Kidney (tissue), 14 donors: ENCODE data around the gene FGR. TPM values are rescaled to one million over a fixed set of nuclear protein-coding genes. Genes with fewer than 3 reads are reported as not detected.

ENCODE experiments used
- DNase-seq, 5 donors: peaks; one replicate each; pipeline ENCODE4 v3.0.0-alpha.2; 2013 to 2020
- FAIRE-seq: peaks from 2 replicates; lab custom pipeline; 2012; peaks lifted over from hg19 to GRCh38; lab: Jason Lieb, UNC
- H3K27ac ChIP-seq, 2 donors: one replicate each; pipeline ENCODE4 v1.7.0; 2013; ENCODE audit warnings: low read depth in 2 of 2, low read length in 2 of 2, inconsistent platforms in 1 of 2
- H3K27me3 ChIP-seq: one replicate; pipeline ENCODE4 v1.7.1; 2013; ENCODE audit warnings: low read length, inconsistent platforms; ENCODE audit not compliant: control insufficient read depth, insufficient read depth
- H3K36me3 ChIP-seq, 3 donors: one replicate each; pipeline versions ENCODE4 v1.7.0 to v1.7.1; 2013; ENCODE audit warnings: low read length in 3 of 3, control low read depth in 1 of 3, inconsistent platforms in 1 of 3; ENCODE audit not compliant: insufficient read depth in 3 of 3, control insufficient read depth in 2 of 3
- H3K4me1 ChIP-seq, 3 donors: one replicate each; pipeline versions ENCODE4 v1.7.0 to v1.7.1; 2013; ENCODE audit warnings: low read length in 3 of 3, inconsistent platforms in 1 of 3, low read depth in 1 of 3; ENCODE audit not compliant: control insufficient read depth in 2 of 3, insufficient read depth in 2 of 3
- H3K4me3 ChIP-seq, 3 donors: one replicate each; pipeline versions ENCODE4 v1.7.0 to v1.8.1; 2013; ENCODE audit warnings: low read length in 3 of 3, control low read depth in 1 of 3, inconsistent platforms in 1 of 3
- H3K9ac ChIP-seq, 3 donors: one replicate each; pipeline versions ENCODE4 v1.7.0 to v1.7.1; 2013; ENCODE audit warnings: low read length in 3 of 3, control low read depth in 1 of 3, inconsistent platforms in 1 of 3
- H3K9me3 ChIP-seq, 3 donors: one replicate each; pipeline versions ENCODE4 v1.7.0 to v1.7.1; 2013; ENCODE audit warnings: low read length in 3 of 3, control low read depth in 1 of 3, inconsistent platforms in 1 of 3; ENCODE audit not compliant: control insufficient read depth in 2 of 3, insufficient read depth in 1 of 3
- intact Hi-C: fragments of 100-400 bp; cut with DNase I; formaldehyde crosslinking; loops from one replicate; pipeline ENCODE4 v1.11.1; 2022
- polyA plus RNA-seq: library from polyadenylated mRNA; stranded (reverse); fragments of 350-450 nt; fragmentation: Illumina TruSeq; extraction: RNeasy Lipid Tissue Mini Kit (QIAGEN cat#74804); gene quantifications from one replicate; pipeline ENCODE4 v1.2.3, GENCODE V29; 2014; ENCODE audit warnings: low read depth, low replicate concordance; ENCODE audit not compliant: insufficient read depth
- total RNA-seq: library from RNA; stranded (reverse); fragmentation: NEBNext Ultra II Directional; extraction: Animal tissue kit (Norgen Biotek cat#: 25700); gene quantifications from one replicate; pipeline ENCODE4 v1.2.1, GENCODE V29; 2021
- TF ChIP-seq, protein P1 (sequence below): IDR thresholded peaks from 3 replicates; pipeline ENCODE4 v1.5.1; 2012; ENCODE audit warnings: mild to moderate bottlenecking, moderate library complexity, borderline replicate concordance; ENCODE audit not compliant: insufficient read depth; ENCODE audit errors: extremely low read depth
- donor health status: control.
- donor health status: control.
- donor health status: control.
- donor health status: control.
- donor health status: control.
- donor health status: DM: yes; HTN: yes; CAD: no.
- donor health status: Normal renal cell carcinoma (clear cell type).

FGR gene
- total and polyA plus RNA-seq, 2 donors from 2014 or later = 2.5 to 23.3 TPM

DNA sequence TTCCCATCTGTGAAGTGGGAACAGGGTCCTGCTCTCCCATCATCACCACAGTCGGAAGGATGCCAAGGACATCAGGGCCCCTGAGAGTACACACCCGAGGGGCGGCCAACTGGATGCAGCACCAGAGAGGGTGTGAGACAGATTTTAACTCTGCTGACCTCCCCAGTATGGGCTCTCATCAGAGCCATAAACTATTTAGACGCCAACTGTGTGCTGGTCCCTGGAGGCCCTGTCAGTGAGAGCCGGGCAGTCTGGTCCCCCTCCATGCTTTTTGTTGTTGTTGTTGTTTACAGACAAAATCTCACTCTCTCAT lies 1.7 kb downstream of the FGR start:
- Histone ChIP-seq H3K9me3 (no peaks in the 10 kb centered on the region), H3K4me1 (peaks cover 0 to 18% (median 16%) of the 10 kb centered on the region in 3 donors), H3K27me3 (peaks cover 8% of the 10 kb centered on the region), H3K27ac (peak overlapping the region in 1 of 2 donors; percentile 63), H3K36me3 (no peaks in the 10 kb centered on the region), H3K4me3 (peak overlapping the region in 1 of 3 donors; percentile 52), H3K9ac (no peak overlapping the region)
- TF ChIP-seq, protein P1, sequence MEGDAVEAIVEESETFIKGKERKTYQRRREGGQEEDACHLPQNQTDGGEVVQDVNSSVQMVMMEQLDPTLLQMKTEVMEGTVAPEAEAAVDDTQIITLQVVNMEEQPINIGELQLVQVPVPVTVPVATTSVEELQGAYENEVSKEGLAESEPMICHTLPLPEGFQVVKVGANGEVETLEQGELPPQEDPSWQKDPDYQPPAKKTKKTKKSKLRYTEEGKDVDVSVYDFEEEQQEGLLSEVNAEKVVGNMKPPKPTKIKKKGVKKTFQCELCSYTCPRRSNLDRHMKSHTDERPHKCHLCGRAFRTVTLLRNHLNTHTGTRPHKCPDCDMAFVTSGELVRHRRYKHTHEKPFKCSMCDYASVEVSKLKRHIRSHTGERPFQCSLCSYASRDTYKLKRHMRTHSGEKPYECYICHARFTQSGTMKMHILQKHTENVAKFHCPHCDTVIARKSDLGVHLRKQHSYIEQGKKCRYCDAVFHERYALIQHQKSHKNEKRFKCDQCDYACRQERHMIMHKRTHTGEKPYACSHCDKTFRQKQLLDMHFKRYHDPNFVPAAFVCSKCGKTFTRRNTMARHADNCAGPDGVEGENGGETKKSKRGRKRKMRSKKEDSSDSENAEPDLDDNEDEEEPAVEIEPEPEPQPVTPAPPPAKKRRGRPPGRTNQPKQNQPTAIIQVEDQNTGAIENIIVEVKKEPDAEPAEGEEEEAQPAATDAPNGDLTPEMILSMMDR = no peak
- FAIRE-seq (no peak), DNase-seq (no peak)
- intact Hi-C loops = no loop called here

GRCh38 chr1:27632387-27633297 lies 2.3 kb downstream of the FGR start:
- H3K4me1 ChIP-seq = peaks cover 0 to 18% (median 16%) of the 10 kb centered on the region in 3 donors
- no peak overlapping the region for H3K4me3 ChIP-seq
- TF ChIP-seq, protein P1 = no peak
- FAIRE-seq = no peak
- peak overlapping the region; percentile 32 to 38 for H3K27ac ChIP-seq
- DNase-seq = no peak
- H3K9ac ChIP-seq = no peak overlapping the region
- peaks cover 8% of the 10 kb centered on the region for H3K27me3 ChIP-seq
- H3K9me3 ChIP-seq = no peaks in the 10 kb centered on the region
- intact Hi-C loops = no loop called here
- no peaks in the 10 kb centered on the region for H3K36me3 ChIP-seq

DNA sequence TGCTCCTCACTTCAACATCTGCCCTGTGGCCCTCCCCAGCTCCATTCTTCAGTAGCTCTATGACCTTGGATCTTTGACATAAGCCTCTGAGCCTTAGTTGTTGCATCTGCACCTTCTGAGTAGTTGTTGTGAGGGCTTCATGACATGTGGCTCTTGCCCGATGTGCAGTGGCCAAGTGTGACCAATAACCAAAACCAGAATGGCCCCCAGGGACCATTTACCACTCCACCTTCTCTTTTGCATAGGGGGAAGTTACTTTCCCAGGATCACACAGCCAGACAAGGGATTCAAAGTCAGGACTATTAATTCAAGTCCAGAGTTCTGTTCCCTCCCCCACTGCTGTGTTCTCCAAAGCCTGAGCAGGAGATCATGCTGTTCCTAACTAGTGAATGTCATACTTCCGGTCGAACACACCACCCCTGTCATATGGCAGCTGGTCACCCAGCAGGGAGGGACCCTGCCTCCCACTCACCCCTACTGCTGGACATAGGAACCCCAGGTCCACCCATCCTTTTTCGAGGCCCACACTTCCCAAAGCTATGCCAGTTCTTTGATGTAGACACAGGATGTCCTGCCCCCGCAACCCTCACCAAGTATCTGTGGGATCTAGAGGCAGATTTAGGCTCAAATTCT lies 4.0 kb downstream of the FGR start:
- Histone ChIP-seq H3K9ac (peak overlapping the region in 1 of 3 donors; percentile 34), H3K9me3 (no peaks in the 10 kb centered on the region), H3K27me3 (peaks cover 8% of the 10 kb centered on the region), H3K4me3 (peak overlapping the region in 1 of 3 donors; percentile 22), H3K27ac (peak overlapping the region; percentile 67 to 91), H3K4me1 (peaks cover 0 to 18% (median 16%) of the 10 kb centered on the region in 3 donors), H3K36me3 (no peaks in the 10 kb centered on the region)
- peak in 1 of 5 donors; percentile 84 for DNase-seq
- intact Hi-C loops = no loop called here
- no peak for FAIRE-seq
- TF ChIP-seq, protein P1 = no peak
